SK-N-SH (cell line): Measurements from ENCODE around the gene CBFA2T3.

ENCODE experiments used
- EP300 ChIP-seq, 2 experiments: IDR thresholded peaks; 2 replicates each; pipeline versions ENCODE4 v1.4.0 to v1.6.1; 2012; ENCODE audit warnings: borderline replicate concordance in 1 of 2, low read depth in 1 of 2, low read length in 1 of 2
- NFIC ChIP-seq: IDR thresholded peaks from 2 replicates; pipeline ENCODE4 v1.4.0; 2012; ENCODE audit warnings: borderline replicate concordance
- NRF1 ChIP-seq: IDR thresholded peaks from 2 replicates; pipeline ENCODE4 v1.6.1; 2012; ENCODE audit warnings: low read depth, mild to moderate bottlenecking, low read length
- RFX5 ChIP-seq: IDR thresholded peaks from 2 replicates; pipeline ENCODE4 v1.6.1; 2012; ENCODE audit warnings: mild to moderate bottlenecking, improper control_type of control experiment, low read length
- TF ChIP-seq, protein P1 (sequence below): fragments of 200-600 bp; sonication (generic); IDR thresholded peaks from 2 replicates; pipeline ENCODE4 v1.6.1; 2017; ENCODE audit warnings: antibody characterized with exemption, mild to moderate bottlenecking, moderate library complexity

DNA sequence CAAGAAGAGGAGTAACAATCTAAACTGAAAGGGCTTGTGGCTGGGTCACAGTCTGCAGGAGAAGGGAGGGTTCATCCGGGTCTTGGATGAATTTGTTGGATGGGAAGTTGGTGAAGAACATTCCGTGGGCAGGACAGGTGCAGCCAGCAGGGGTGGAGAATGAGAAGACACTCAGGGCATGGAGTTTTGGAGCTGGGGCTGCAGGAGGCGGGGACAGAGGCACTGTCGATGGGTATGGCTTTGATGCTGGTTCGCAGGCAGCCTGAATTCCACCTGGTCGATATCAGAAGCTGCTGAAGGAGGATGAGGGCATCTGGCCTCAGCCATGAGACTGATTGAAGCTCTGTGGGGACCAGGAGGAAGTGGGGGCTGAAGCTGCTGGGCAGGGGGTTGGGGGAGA lies 36.1 kb upstream of the CBFA2T3 start:
- TF ChIP-seq NRF1 (no peak), EP300 (IDR thresholded peaks at IDR 0.05; ENCODE audit: borderline replicate concordance in 1 of 2, low read depth in 1 of 2, low read length in 1 of 2) (no peak), NFIC (no peak), RFX5 (no peak)
- TF ChIP-seq, protein P1, sequence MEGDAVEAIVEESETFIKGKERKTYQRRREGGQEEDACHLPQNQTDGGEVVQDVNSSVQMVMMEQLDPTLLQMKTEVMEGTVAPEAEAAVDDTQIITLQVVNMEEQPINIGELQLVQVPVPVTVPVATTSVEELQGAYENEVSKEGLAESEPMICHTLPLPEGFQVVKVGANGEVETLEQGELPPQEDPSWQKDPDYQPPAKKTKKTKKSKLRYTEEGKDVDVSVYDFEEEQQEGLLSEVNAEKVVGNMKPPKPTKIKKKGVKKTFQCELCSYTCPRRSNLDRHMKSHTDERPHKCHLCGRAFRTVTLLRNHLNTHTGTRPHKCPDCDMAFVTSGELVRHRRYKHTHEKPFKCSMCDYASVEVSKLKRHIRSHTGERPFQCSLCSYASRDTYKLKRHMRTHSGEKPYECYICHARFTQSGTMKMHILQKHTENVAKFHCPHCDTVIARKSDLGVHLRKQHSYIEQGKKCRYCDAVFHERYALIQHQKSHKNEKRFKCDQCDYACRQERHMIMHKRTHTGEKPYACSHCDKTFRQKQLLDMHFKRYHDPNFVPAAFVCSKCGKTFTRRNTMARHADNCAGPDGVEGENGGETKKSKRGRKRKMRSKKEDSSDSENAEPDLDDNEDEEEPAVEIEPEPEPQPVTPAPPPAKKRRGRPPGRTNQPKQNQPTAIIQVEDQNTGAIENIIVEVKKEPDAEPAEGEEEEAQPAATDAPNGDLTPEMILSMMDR: no peak
